Stimulated activated CD4-positive, alpha-beta T cell treated with anti-CD3 and anti-CD28 coated beads, Interleukin-15, amount 100 ng/mL, for 1 hour (primary cell): ENCODE measurements around the gene HOXB2.

Experiments used
- DNase-seq, 2 donors: peaks; one replicate each; pipeline ENCODE4 v3.0.0-alpha.2; 2020; ENCODE audit warnings: low read depth in 1 of 2, low spot score in 1 of 2

HOXB2 gene

DNA sequence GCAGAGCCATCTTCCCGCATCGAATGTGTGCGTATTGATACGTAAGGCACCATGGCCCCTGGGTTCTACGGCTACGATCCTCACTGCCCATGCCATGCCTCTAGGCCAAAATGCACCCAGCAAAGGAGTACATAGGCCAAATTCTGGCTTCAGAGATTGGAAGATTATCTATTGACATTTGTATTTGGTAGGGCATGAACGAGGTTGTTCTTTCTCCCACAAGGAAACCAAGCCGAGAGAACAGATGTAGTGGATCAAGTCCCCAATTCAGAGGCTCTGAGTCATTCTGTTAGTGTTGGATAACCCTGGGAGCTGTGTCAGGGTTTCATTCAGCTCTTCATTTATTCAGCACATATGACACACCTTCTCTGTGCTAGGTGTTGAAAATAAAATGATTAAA is 50.6 kb downstream of the HOXB2 start:
- no peak for DNase-seq
